MM.1S (cell line): Measurements from ENCODE around the gene SCN4A.

Experiments used
- EZH2 ChIP-seq: fragments of 300-600 bp; sonication (generic); optimal IDR thresholded peaks from 2 replicates; pipeline ENCODE3; 2017; ENCODE audit warnings: low read depth, mild to moderate bottlenecking, antibody characterized with exemption, low read length, mixed read lengths
- EZH2phosphoT487 ChIP-seq: fragments of 300-600 bp; sonication (generic); IDR thresholded peaks from 2 replicates; pipeline ENCODE4 v1.6.1; 2018; ENCODE audit warnings: antibody characterized with exemption, low read length
- TF ChIP-seq, protein P1 (sequence below): fragments of 300-600 bp; sonication (generic); IDR thresholded peaks from 2 replicates; pipeline ENCODE4 v1.5.1; 2016; ENCODE audit warnings: antibody characterized with exemption, low read length, mixed read lengths

DNA sequence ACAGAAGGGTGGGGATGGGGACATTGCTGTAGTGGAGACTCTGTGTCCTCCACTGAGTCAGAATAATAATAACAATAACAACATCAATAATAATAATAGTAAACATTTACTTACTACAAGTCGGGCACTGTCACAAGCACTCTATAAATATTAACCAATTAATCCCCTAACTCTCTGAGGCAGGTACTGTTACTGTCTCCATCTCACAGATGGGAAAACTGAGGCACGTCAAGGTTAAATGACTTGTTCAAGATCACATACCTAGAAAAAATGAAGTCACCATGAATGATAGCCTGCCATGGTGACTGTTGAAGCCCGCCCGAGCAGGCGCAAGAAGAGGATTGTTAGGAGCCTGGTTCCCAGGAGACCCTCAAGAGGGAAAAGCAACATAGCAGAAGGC is 35.6 kb upstream of the SCN4A start:
- TF ChIP-seq, protein P1, sequence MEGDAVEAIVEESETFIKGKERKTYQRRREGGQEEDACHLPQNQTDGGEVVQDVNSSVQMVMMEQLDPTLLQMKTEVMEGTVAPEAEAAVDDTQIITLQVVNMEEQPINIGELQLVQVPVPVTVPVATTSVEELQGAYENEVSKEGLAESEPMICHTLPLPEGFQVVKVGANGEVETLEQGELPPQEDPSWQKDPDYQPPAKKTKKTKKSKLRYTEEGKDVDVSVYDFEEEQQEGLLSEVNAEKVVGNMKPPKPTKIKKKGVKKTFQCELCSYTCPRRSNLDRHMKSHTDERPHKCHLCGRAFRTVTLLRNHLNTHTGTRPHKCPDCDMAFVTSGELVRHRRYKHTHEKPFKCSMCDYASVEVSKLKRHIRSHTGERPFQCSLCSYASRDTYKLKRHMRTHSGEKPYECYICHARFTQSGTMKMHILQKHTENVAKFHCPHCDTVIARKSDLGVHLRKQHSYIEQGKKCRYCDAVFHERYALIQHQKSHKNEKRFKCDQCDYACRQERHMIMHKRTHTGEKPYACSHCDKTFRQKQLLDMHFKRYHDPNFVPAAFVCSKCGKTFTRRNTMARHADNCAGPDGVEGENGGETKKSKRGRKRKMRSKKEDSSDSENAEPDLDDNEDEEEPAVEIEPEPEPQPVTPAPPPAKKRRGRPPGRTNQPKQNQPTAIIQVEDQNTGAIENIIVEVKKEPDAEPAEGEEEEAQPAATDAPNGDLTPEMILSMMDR: no peak
- no peak for TF ChIP-seq EZH2
- TF ChIP-seq EZH2phosphoT487: no peak
